IMR-90 (cell line): ENCODE measurements around the gene CCDC137. TPM values are rescaled to one million over a fixed set of nuclear protein-coding genes. Genes with fewer than 3 reads are reported as not detected.
"Not testable (repeated sequence)": the region's sequence is repeated elsewhere in the genome, so short reads cannot be mapped to it uniquely, and the experiment has no call there.

ENCODE experiments used
- ATAC-seq: fragments of 200-7000 bp; cut with Tn5 transposase; 2 replicates; pipeline ENCODE4 v1.9.1; 2020; ENCODE audit warnings: low read depth, mild to moderate bottlenecking, moderate library complexity
- BruUV-seq: library from RNA; stranded (reverse); fragments of 400-500 nt; replicated peaks from 2 replicates; lab custom pipeline; 2021; lab: Mats Ljungman, UMichigan
- CTCF ChIA-PET: fragments of 300-600 bp; formaldehyde crosslinking; extraction: SDS; loops from one replicate; lab custom pipeline; 2021; ENCODE audit warnings: antibody characterized with exemption; lab: Yijun Ruan, JAX
- POLR2A ChIA-PET: fragments of 300-600 bp; sonication (Branson Sonifier 250); formaldehyde crosslinking; loops from one replicate; lab custom pipeline; 2022; ENCODE audit warnings: antibody characterized with exemption; ENCODE audit not compliant: unreplicated experiment; lab: Charles Lee
- DNase-seq: peaks from one replicate; pipeline ENCODE4 v3.0.0; 2013
- H2AFZ ChIP-seq: replicated peaks from 2 replicates; pipeline ENCODE3; 2013; ENCODE audit warnings: low read length, mild to moderate bottlenecking; ENCODE audit not compliant: poor library complexity
- H2AK5ac ChIP-seq: 2 replicates; pipeline ENCODE4 v1.6.1; 2013; ENCODE audit warnings: low read depth, low read length, inconsistent platforms
- H2AK9ac ChIP-seq: replicated peaks from 2 replicates; pipeline ENCODE3; 2013; ENCODE audit warnings: mild to moderate bottlenecking, low read depth, low read length, moderate library complexity; ENCODE audit not compliant: poor library complexity
- H2BK120ac ChIP-seq: 2 replicates; pipeline ENCODE4 v1.6.1; 2013; ENCODE audit warnings: low read depth, low read length, inconsistent platforms
- H2BK15ac ChIP-seq: 3 replicates; pipeline ENCODE4 v1.6.1; 2013; ENCODE audit warnings: low read depth, low read length, inconsistent platforms
- H2BK20ac ChIP-seq: 2 replicates; pipeline ENCODE4 v1.6.1; 2013; ENCODE audit warnings: low read depth, mild to moderate bottlenecking, inconsistent platforms, low read length, moderate library complexity
- H2BK5ac ChIP-seq: 2 replicates; pipeline ENCODE4 v1.6.1; 2013; ENCODE audit warnings: mild to moderate bottlenecking, low read depth, low read length, inconsistent platforms; ENCODE audit not compliant: poor library complexity, severe bottlenecking
- H3K14ac ChIP-seq: replicated peaks from 2 replicates; pipeline ENCODE4 v1.6.1; 2013; ENCODE audit warnings: low read depth, low read length, inconsistent platforms
- H3K18ac ChIP-seq: 2 replicates; pipeline ENCODE4 v1.6.1; 2013; ENCODE audit warnings: low read depth, low read length, control low read depth
- H3K23ac ChIP-seq: 2 replicates; pipeline ENCODE4 v1.6.1; 2013; ENCODE audit warnings: low read depth, low read length, inconsistent platforms
- H3K27ac ChIP-seq: 2 replicates; pipeline ENCODE4 v1.5.1; 2013; ENCODE audit warnings: mild to moderate bottlenecking, control low read depth, low read length; ENCODE audit not compliant: insufficient read depth
- H3K27me3 ChIP-seq: 2 replicates; pipeline ENCODE4 v1.6.1; 2013; ENCODE audit warnings: low read length; ENCODE audit not compliant: control insufficient read depth, insufficient read depth
- H3K36me3 ChIP-seq: 2 replicates; pipeline ENCODE4 v1.6.1; 2013; ENCODE audit warnings: low read length, mixed read lengths; ENCODE audit not compliant: control insufficient read depth, insufficient read depth
- H3K4ac ChIP-seq: 2 replicates; pipeline ENCODE4 v1.6.1; 2013; ENCODE audit warnings: low read depth, low read length, inconsistent platforms
- H3K4me1 ChIP-seq: 2 replicates; pipeline ENCODE4 v1.6.1; 2013; ENCODE audit warnings: low read length, mixed read lengths; ENCODE audit not compliant: control insufficient read depth, insufficient read depth
- H3K4me2 ChIP-seq: 2 replicates; pipeline ENCODE4 v1.6.1; 2013; ENCODE audit warnings: low read depth, mild to moderate bottlenecking, control low read depth, low read length, moderate library complexity
- H3K4me3 ChIP-seq: 2 replicates; pipeline ENCODE4 v1.5.1; 2013; ENCODE audit warnings: low read depth, mild to moderate bottlenecking, control low read depth, low read length, moderate library complexity; ENCODE audit not compliant: insufficient read depth
- H3K56ac ChIP-seq: 2 replicates; pipeline ENCODE4 v1.6.1; 2013; ENCODE audit warnings: low read length, inconsistent platforms; ENCODE audit not compliant: insufficient read depth; ENCODE audit errors: extremely low read depth
- H3K79me1 ChIP-seq, 2 experiments: 2 replicates each; pipeline ENCODE4 v1.6.1; 2013; ENCODE audit warnings: low read length in 2 of 2, inconsistent platforms in 1 of 2, low read depth in 1 of 2
- H3K9ac ChIP-seq: 2 replicates; pipeline ENCODE4 v1.6.1; 2013; ENCODE audit warnings: low read depth, low read length, control low read depth
- H3K9me1 ChIP-seq: 2 replicates; pipeline ENCODE4 v1.6.1; 2013; ENCODE audit warnings: low read length, inconsistent platforms; ENCODE audit not compliant: insufficient read depth
- H3K9me3 ChIP-seq: 2 replicates; pipeline ENCODE4 v1.6.1; 2013; ENCODE audit warnings: low read length; ENCODE audit not compliant: control insufficient read depth, insufficient read depth
- H4K20me1 ChIP-seq: 2 replicates; pipeline ENCODE4 v1.6.1; 2013; ENCODE audit warnings: low read length, inconsistent platforms; ENCODE audit not compliant: insufficient read depth
- H4K5ac ChIP-seq: 2 replicates; pipeline ENCODE4 v1.6.1; 2013; ENCODE audit warnings: mild to moderate bottlenecking, low read depth, low read length, control low read depth
- H4K8ac ChIP-seq, 2 experiments: 2 replicates each; pipeline ENCODE4 v1.6.1; 2013; ENCODE audit warnings: low read depth in 2 of 2, low read length in 2 of 2, control low read depth in 1 of 2, inconsistent platforms in 1 of 2
- H4K91ac ChIP-seq: 2 replicates; pipeline ENCODE4 v1.6.1; 2013; ENCODE audit warnings: low read depth, low read length, inconsistent platforms; ENCODE audit not compliant: insufficient read depth
- RAD21 ChIP-seq: IDR thresholded peaks from 2 replicates; pipeline ENCODE4 v1.6.1; 2012; ENCODE audit warnings: low read length, improper control_type of control experiment
- SMC3 ChIP-seq: fragments of 150-350 bp; IDR thresholded peaks from 2 replicates; pipeline ENCODE4 v1.6.1; 2016; ENCODE audit warnings: low read depth, mild to moderate bottlenecking, antibody characterized with exemption, low read length, moderate library complexity
- WGBS, 2 experiments: methylation state at CpG; one replicate each; pipeline versions ENCODE4 v1.1.5 to v1.1.7; 2013; ENCODE audit warnings: missing lambda C conversion rate in 2 of 2; ENCODE audit not compliant: insufficient read length in 1 of 2; ENCODE audit errors: extremely low coverage in 2 of 2; 5-methylcytosine and 5-hydroxymethylcytosine counted together
- dilution Hi-C: fragments of 300-500 bp; cut with HindIII; formaldehyde crosslinking; loops from one replicate; pipeline ENCODE4 v1.14.3; 2018; ENCODE audit warnings: low sequenced_read_pairs; ENCODE audit not compliant: unreplicated experiment
- in situ Hi-C: fragments of 300-500 bp; cut with MboI; formaldehyde crosslinking; loops from 3 replicates; pipeline ENCODE4 v1.14.3; 2019; ENCODE audit warnings: low sequenced_read_pairs, inconsistent platforms, mixed read lengths
- intact Hi-C: fragments of 100-400 bp; cut with micrococcal nuclease; formaldehyde crosslinking; loops from 2 replicates; pipeline ENCODE4 v1.10.0; 2022
- polyA plus RNA-seq, 3 experiments: library from polyadenylated mRNA; depleted of rRNA; stranded (reverse); fragments of >200 nt; gene quantifications; 2 replicates each; pipeline ENCODE4 v1.2.3, GENCODE V29; 2012; ENCODE audit warnings: low replicate concordance in 1 of 3
- total RNA-seq: library from RNA; depleted of rRNA; stranded (reverse); fragments of >200 nt; gene quantifications from 2 replicates; pipeline ENCODE4 v1.2.3, GENCODE V29; 2012
- TF ChIP-seq, protein P1 (sequence below): conservative IDR thresholded peaks from 2 replicates; pipeline ENCODE4 v1.5.1; 2012; ENCODE audit warnings: mild to moderate bottlenecking, low read depth, low read length, improper control_type of control experiment

The CCDC137 gene
- total and polyA plus RNA-seq, 2 of the 4 experiments (the other 2 are of a cell fraction): 7.5 to 18.4 TPM

DNA sequence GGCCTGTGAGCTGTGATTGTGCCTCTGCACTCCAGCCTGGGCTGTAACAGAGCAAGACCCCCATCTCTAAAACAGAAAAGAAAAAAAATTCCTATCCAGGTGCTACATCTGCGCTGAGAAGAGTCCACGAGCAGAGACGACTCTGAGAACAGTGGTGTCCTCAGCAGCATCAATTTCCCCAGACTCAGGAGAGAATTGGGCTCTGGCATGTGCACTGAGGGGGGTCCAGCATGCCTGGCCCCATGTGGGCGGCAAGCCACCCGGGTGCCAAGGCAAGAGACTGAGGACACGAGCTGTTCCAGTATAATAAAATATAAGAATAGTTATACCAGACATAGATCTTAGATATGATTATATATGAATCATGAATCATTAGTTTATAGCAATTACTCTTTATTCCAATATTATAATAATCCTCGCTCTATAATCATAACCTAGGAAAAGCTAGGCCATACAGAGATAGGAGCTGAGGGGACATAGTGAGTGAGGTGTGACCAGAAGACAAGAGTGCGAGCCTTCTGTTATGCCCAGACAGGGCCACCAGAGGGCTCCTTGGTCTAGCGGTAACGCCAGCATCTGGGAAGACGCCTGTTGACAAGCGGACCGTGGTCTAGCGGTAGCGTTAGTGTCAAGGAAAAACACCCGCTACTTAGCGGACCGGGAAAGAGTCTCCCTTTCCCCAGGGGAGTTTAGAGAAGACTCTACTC, 9.1 kb downstream of the CCDC137 start:
- H3K9me1 ChIP-seq, BruUV-seq, H3K9ac ChIP-seq, H2AFZ ChIP-seq, intact Hi-C loops, H3K14ac ChIP-seq, H2BK20ac ChIP-seq, H3K9me3 ChIP-seq, H4K8ac ChIP-seq, H3K4me3 ChIP-seq, H3K27ac ChIP-seq, H3K4me1 ChIP-seq, in situ Hi-C loops, H3K4ac ChIP-seq, H2AK5ac ChIP-seq, POLR2A ChIA-PET, H4K20me1 ChIP-seq, dilution Hi-C loops, CTCF ChIA-PET, H2BK120ac ChIP-seq, H2BK5ac ChIP-seq, H4K91ac ChIP-seq, H2BK15ac ChIP-seq, H3K4me2 ChIP-seq, ATAC-seq, H3K27me3 ChIP-seq, H3K18ac ChIP-seq, H3K56ac ChIP-seq, H3K23ac ChIP-seq, H4K5ac ChIP-seq: not testable (repeated sequence)
- no CpG with 5 or more reads among the region's 18 CpGs for WGBS, 2 experiments
- Histone ChIP-seq H2AK9ac (peak overlapping the region; percentile 28), H3K36me3 (peaks cover 37% of the 10 kb centered on the region), H3K79me1 (peaks cover 15 to 59% of the 10 kb centered on the region in 2 experiments; a peak in 3 of 4 replicates)
- DNase-seq: peak; percentile 33
- TF ChIP-seq SMC3 (peak; percentile 18; the same call in 1 of the 2 replicates), RAD21 (peak; percentile 35)
- TF ChIP-seq, protein P1, sequence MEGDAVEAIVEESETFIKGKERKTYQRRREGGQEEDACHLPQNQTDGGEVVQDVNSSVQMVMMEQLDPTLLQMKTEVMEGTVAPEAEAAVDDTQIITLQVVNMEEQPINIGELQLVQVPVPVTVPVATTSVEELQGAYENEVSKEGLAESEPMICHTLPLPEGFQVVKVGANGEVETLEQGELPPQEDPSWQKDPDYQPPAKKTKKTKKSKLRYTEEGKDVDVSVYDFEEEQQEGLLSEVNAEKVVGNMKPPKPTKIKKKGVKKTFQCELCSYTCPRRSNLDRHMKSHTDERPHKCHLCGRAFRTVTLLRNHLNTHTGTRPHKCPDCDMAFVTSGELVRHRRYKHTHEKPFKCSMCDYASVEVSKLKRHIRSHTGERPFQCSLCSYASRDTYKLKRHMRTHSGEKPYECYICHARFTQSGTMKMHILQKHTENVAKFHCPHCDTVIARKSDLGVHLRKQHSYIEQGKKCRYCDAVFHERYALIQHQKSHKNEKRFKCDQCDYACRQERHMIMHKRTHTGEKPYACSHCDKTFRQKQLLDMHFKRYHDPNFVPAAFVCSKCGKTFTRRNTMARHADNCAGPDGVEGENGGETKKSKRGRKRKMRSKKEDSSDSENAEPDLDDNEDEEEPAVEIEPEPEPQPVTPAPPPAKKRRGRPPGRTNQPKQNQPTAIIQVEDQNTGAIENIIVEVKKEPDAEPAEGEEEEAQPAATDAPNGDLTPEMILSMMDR: peak; percentile 41
